GM21390 (cell line): ENCODE data around the gene CTBP1.

Experiments used
- ATAC-seq: cut with Tn5 transposase; IDR thresholded peaks from one replicate; pipeline ENCODE4 v1.9.1; 2021; ENCODE audit not compliant: unreplicated experiment

Gene CTBP1

GRCh38 chr4:1225272-1226143 is 23.4 kb downstream of the CTBP1 start:
- no peak for ATAC-seq

- ATAC-seq, result no peak
Observed at GRCh38 chr4:1223841-1224809, 24.8 kb downstream of the CTBP1 start.

GRCh38 chr4:1222938-1223690 is 25.8 kb downstream of the CTBP1 start:
- no peak for ATAC-seq

- no peak for ATAC-seq
Observed at GRCh38 chr4:1222036-1222789, 26.7 kb downstream of the CTBP1 start.

- ATAC-seq, result no peak
Observed at GRCh38 chr4:1221155-1221870, 27.6 kb downstream of the CTBP1 start.

- ATAC-seq, result no peak
Observed at GRCh38 chr4:1220566-1220965, 28.4 kb downstream of the CTBP1 start.

- ATAC-seq, result no peak
Observed at GRCh38 chr4:1219566-1219950, 29.4 kb downstream of the CTBP1 start.

- ATAC-seq, result peak; percentile 71
Observed at GRCh38 chr4:1218634-1219565, 30.0 kb downstream of the CTBP1 start.

GRCh38 chr4:1217366-1217765 is 31.6 kb downstream of the CTBP1 start:
- ATAC-seq, result no peak

- no peak for ATAC-seq
Observed at GRCh38 chr4:1216869-1217294, 32.0 kb downstream of the CTBP1 start.

GRCh38 chr4:1216076-1216614 is 32.8 kb downstream of the CTBP1 start:
- no peak for ATAC-seq

- no peak for ATAC-seq
Observed at GRCh38 chr4:1215141-1216075, 33.5 kb downstream of the CTBP1 start.

- no peak for ATAC-seq
Observed at GRCh38 chr4:1214101-1215095, 34.5 kb downstream of the CTBP1 start.

GRCh38 chr4:1213336-1213995 is 35.5 kb downstream of the CTBP1 start:
- ATAC-seq, result no peak

- no peak for ATAC-seq
Observed at GRCh38 chr4:1212546-1213335, 36.2 kb downstream of the CTBP1 start.
